K562 (cell line): ENCODE data around the gene ZNF521. TPM values are rescaled to one million over a fixed set of nuclear protein-coding genes. Genes with fewer than 3 reads are reported as not detected.

Source experiments
- ATAC-seq: fragments of 200-7000 bp; cut with Tn5 transposase; 3 replicates; pipeline ENCODE4 v1.9.1; 2020; ENCODE audit warnings: moderate library complexity
- BruUV-seq: library from RNA; stranded (reverse); fragments of 400-500 nt; replicated peaks from 2 replicates; lab custom pipeline; 2021; lab: Mats Ljungman, UMichigan
- CTCF ChIA-PET: fragments of 300-600 bp; formaldehyde crosslinking; extraction: SDS; loops from one replicate; lab custom pipeline; 2021; ENCODE audit warnings: low intra/inter-chr PET ratio; lab: Yijun Ruan, JAX
- POLR2A ChIA-PET: fragments of 300-600, 350-650 bp; sonication (Branson Sonifier 250); formaldehyde crosslinking; extraction: SDS; loops from one replicate; lab custom pipeline; 2021; ENCODE audit warnings: antibody characterized with exemption, inconsistent platforms; lab: Yijun Ruan, JAX
- DNase-seq, 4 experiments: peaks; one replicate each; pipeline versions ENCODE4 v3.0.0 to v3.0.0-alpha.2; 2011 to 2018; ENCODE audit warnings: low spot score in 3 of 4, mixed read lengths in 3 of 4; ENCODE audit errors: extremely low read depth in 1 of 4
- FAIRE-seq: peaks from 2 replicates; lab custom pipeline; 2011; peaks lifted over from hg19 to GRCh38; lab: Jason Lieb, UNC
- H2AFZ ChIP-seq: 2 replicates; pipeline ENCODE4 v1.6.0; 2011; ENCODE audit warnings: low read depth, low read length, control low read depth, inconsistent platforms
- H3K27ac ChIP-seq: fragments of 200-600 bp; 3 replicates; pipeline ENCODE4 v1.8.0; 2011; ENCODE audit warnings: low read depth, mild to moderate bottlenecking, control low read depth, inconsistent platforms, low read length, moderate library complexity, mixed read lengths; ENCODE audit errors: extremely low read depth
- H3K27me3 ChIP-seq, 2 experiments: fragments of 300-600 bp in 1 of 2; 2 replicates in 1 of 2; 3 replicates in 1 of 2; pipeline versions ENCODE4 v1.6.0 to v1.8.0; 2011; ENCODE audit warnings: inconsistent platforms in 2 of 2, low read length in 2 of 2, mild to moderate bottlenecking in 1 of 2, mixed read lengths in 1 of 2, moderate library complexity in 1 of 2; ENCODE audit not compliant: control insufficient read depth in 2 of 2, insufficient read depth in 2 of 2
- H3K36me3 ChIP-seq: fragments of 300-600 bp; 3 replicates; pipeline ENCODE4 v1.8.0; 2011; ENCODE audit warnings: mild to moderate bottlenecking, low read length, inconsistent platforms; ENCODE audit not compliant: control insufficient read depth, insufficient read depth
- H3K4me1 ChIP-seq, 2 experiments: fragments of 200-600 bp in 1 of 2; replicated peaks in 1 of 2; 2 replicates in 1 of 2; 3 replicates in 1 of 2; pipeline versions ENCODE4 v1.5.1 to v1.8.0; 2011; ENCODE audit warnings: inconsistent platforms in 2 of 2, low read length in 2 of 2, mild to moderate bottlenecking in 1 of 2, mixed read lengths in 1 of 2, moderate library complexity in 1 of 2; ENCODE audit not compliant: control insufficient read depth in 2 of 2, insufficient read depth in 2 of 2
- H3K4me2 ChIP-seq: 2 replicates; pipeline ENCODE4 v1.6.1; 2011; ENCODE audit warnings: low read length, control low read depth, inconsistent platforms, mixed read lengths; ENCODE audit not compliant: insufficient read depth
- H3K4me3 ChIP-seq: fragments of 200-600 bp; sonication (generic), shearing (Covaris generic); 2 replicates; pipeline ENCODE4 v1.5.1; 2016; ENCODE audit warnings: control low read depth, inconsistent platforms
- H3K79me2 ChIP-seq: fragments of 200-600 bp; 3 replicates; pipeline ENCODE4 v1.8.0; 2011; ENCODE audit warnings: low read length, inconsistent platforms; ENCODE audit not compliant: control insufficient read depth, insufficient read depth
- H3K9ac ChIP-seq, 2 experiments: 2 replicates each; pipeline versions ENCODE4 v1.6.0 to v1.6.1; 2011; ENCODE audit warnings: low read depth in 2 of 2, low read length in 2 of 2, control low read depth in 1 of 2, inconsistent platforms in 1 of 2, mild to moderate bottlenecking in 1 of 2, mixed read lengths in 1 of 2; ENCODE audit not compliant: insufficient read depth in 1 of 2
- H3K9me1 ChIP-seq: one replicate; pipeline ENCODE4 v1.6.0; 2011; ENCODE audit warnings: inconsistent platforms, mild to moderate bottlenecking, low read length, moderate library complexity; ENCODE audit not compliant: control insufficient read depth, insufficient read depth
- H3K9me3 ChIP-seq: replicated peaks from 2 replicates; pipeline ENCODE4 v1.5.1; 2011; ENCODE audit warnings: low read depth, low read length, inconsistent platforms; ENCODE audit not compliant: control insufficient read depth, insufficient read depth
- H4K20me1 ChIP-seq: replicated peaks from 2 replicates; pipeline ENCODE4 v1.6.1; 2011; ENCODE audit warnings: low read length, inconsistent platforms, mixed read lengths; ENCODE audit not compliant: control insufficient read depth, insufficient read depth
- CEBPG ChIP-seq, 3 experiments: fragments of 200-800 bp in 1 of 3; sonication (Bioruptor generic) in 1 of 3; sonication (generic) in 1 of 3; formaldehyde crosslinking in 1 of 3; IDR thresholded peaks in 2 of 3; conservative IDR thresholded peaks in 1 of 3; 2 replicates each; pipeline versions ENCODE4 v1.6.1 to v1.8.0; 2016 to 2022; ENCODE audit warnings: missing compliant biosample characterization in 2 of 3, missing genetic modification characterization in 2 of 3, mild to moderate bottlenecking in 1 of 3, missing genetic modification reagents in 1 of 3
- CHD1 ChIP-seq: fragments of 200-600 bp; sonication (generic); IDR thresholded peaks from one replicate; pipeline ENCODE4 v1.6.1; 2012; ENCODE audit warnings: mild to moderate bottlenecking, moderate library complexity, low read length, inconsistent platforms
- DMBX1 ChIP-seq: fragments of 250-450 bp; sonication (Bioruptor Pico); IDR thresholded peaks from 2 replicates; pipeline ENCODE4 v1.8.0; 2022; ENCODE audit warnings: inconsistent platforms, mild to moderate bottlenecking, moderate library complexity, borderline replicate concordance
- ELF2 ChIP-seq: fragments of 250-450 bp; sonication (Bioruptor Pico); IDR thresholded peaks from 2 replicates; pipeline ENCODE4 v1.5.0; 2021; ENCODE audit warnings: mild to moderate bottlenecking
- FUS ChIP-seq: fragments of 200-400 bp; formaldehyde crosslinking; optimal IDR thresholded peaks from 2 replicates; pipeline ENCODE3; 2017; ENCODE audit warnings: low read depth, low read length
- SMARCE1 ChIP-seq: fragments of 450-650 bp; IDR thresholded peaks from 2 replicates; pipeline ENCODE4 v1.7.1; 2016; ENCODE audit warnings: mild to moderate bottlenecking
- ZNF41 ChIP-seq: fragments of 250-450 bp; sonication (Bioruptor Pico); conservative IDR thresholded peaks from 2 replicates; pipeline ENCODE4 v1.4.0; 2020; ENCODE audit warnings: mild to moderate bottlenecking
- WGBS: fragments of 100-300 bp; shearing (Covaris generic); methylation state at CpG from one replicate; pipeline ENCODE4 v1.1.6; 2016; ENCODE audit warnings: low coverage, mixed read lengths; ENCODE audit not compliant: insufficient coverage; ENCODE audit errors: missing lambda C conversion rate; 5-methylcytosine and 5-hydroxymethylcytosine counted together
- in situ Hi-C: fragments of 300-500 bp; cut with MboI; formaldehyde crosslinking; loops from 4 replicates; pipeline ENCODE4 v1.15.0; 2018; ENCODE audit warnings: inconsistent platforms, mixed read lengths
- intact Hi-C: fragments of 100-400 bp; cut with micrococcal nuclease; formaldehyde crosslinking; loops from 2 replicates; pipeline ENCODE4 v1.14.2; 2022
- polyA plus RNA-seq, 8 experiments: library from polyadenylated mRNA; depleted of rRNA in 4 of 8; stranded (reverse) in 5 of 8; unstranded in 3 of 8; fragments of >200 nt; fragmentation: Nextera tagmentation in 2 of 8; fragmentation: Illumina TruSeq in 1 of 8; extraction: Ambion mirVana in 2 of 8; extraction: Trizol in 1 of 8; gene quantifications; 2 replicates each; pipeline versions ENCODE4 v1.2.1 to v1.2.3, GENCODE V29; 2011 to 2014; ENCODE audit warnings: inconsistent platforms in 1 of 8, missing spikeins in 1 of 8
- total RNA-seq, 7 experiments: library from RNA; depleted of rRNA in 6 of 7; stranded (reverse); fragments of >200 nt in 6 of 7; fragmentation: Illumina TruSeq in 2 of 7; extraction: Trizol in 2 of 7; gene quantifications; 2 replicates each; pipeline versions ENCODE4 v1.2.1 to v1.2.3, GENCODE V29; 2011 to 2021; ENCODE audit warnings: low replicate concordance in 1 of 7
- TF ChIP-seq, protein P1 (sequence below): fragments of 450-650 bp; formaldehyde crosslinking; IDR thresholded peaks from 2 replicates; pipeline ENCODE4 v1.4.0; 2020; ENCODE audit warnings: mild to moderate bottlenecking, moderate library complexity
- TF ChIP-seq, protein P2 (sequence below), 2 experiments: fragments of 450-650 bp in 1 of 2; sonication (generic) in 1 of 2; formaldehyde crosslinking in 1 of 2; IDR thresholded peaks in 1 of 2; conservative IDR thresholded peaks in 1 of 2; 2 replicates each; pipeline versions ENCODE4 v1.6.1 to v1.8.1; 2016 to 2023; ENCODE audit warnings: mild to moderate bottlenecking in 2 of 2, moderate library complexity in 2 of 2, inconsistent platforms in 1 of 2, missing genetic modification reagents in 1 of 2
- TF ChIP-seq, protein P3 (sequence below), 2 experiments: fragments of 450-650 bp; IDR thresholded peaks; 2 replicates each; pipeline ENCODE4 v1.6.1; 2016
- TF ChIP-seq, protein P4 (sequence below): fragments of 450-650 bp; formaldehyde crosslinking; IDR thresholded peaks from 2 replicates; pipeline ENCODE4 v1.4.0; 2022; ENCODE audit warnings: mild to moderate bottlenecking, moderate library complexity

The ZNF521 gene
- total and polyA plus RNA-seq, 9 of the 15 experiments (the other 6 are each of a cell fraction or from before 2014, with no cell fraction given) = 1.2 to 5.8 (median 1.6) TPM

DNA sequence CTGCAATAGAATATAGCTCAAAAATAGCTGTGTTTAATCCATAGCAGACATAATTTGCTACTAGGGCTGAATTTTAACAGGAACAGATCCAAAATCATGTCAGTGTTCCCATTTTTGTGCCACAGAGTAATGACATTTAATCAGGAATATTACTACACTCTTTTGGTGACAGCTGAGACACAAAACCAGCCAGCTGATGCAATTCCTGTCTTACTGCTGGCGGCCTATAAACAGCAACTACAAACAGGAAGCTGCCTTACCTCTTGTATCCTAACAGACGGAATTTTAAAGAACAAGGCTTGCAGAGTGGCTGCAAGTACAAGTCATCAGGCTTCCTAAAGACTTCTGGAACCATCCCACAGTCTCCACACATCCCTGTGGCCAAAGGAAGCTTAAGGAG, 218.1 kb downstream of the ZNF521 start:
- Histone ChIP-seq H3K79me2 (no peaks in the 10 kb centered on the region), H3K4me1 (no peaks in the 10 kb centered on the region), H3K4me2 (no peak overlapping the region), H3K4me3 (no peak overlapping the region), H2AFZ (no peak overlapping the region), H3K9me1 (no peaks in the 10 kb centered on the region), H4K20me1 (no peaks in the 10 kb centered on the region), H3K36me3 (no peaks in the 10 kb centered on the region), H3K9ac (no peak overlapping the region), H3K27ac (no peak overlapping the region), H3K27me3 (no peaks in the 10 kb centered on the region), H3K9me3 (no peaks in the 10 kb centered on the region)
- BruUV-seq = no TSS peak
- FAIRE-seq (no peak), DNase-seq (no peak), ATAC-seq (no peak)
- in situ Hi-C loops (no loop called here), intact Hi-C loops (no loop called here)
- TF ChIP-seq SMARCE1 (no peak), DMBX1 (no peak), CEBPG (CRISPR knock-in tag; IDR thresholded peaks at IDR 0.05) (peak; percentile 36; the same call in 1 of the 2 replicates), CEBPG (tag; conservative IDR thresholded peaks at IDR 0.05 in 1 of 2, IDR thresholded peaks at IDR 0.05 in 1 of 2) (peak; percentile 29 to 70; a peak in 3 of 4 replicates), ZNF41 (no peak), CHD1 (no peak), ELF2 (CRISPR knock-in tag) (no peak), FUS (no peak)
- TF ChIP-seq, protein P1, sequence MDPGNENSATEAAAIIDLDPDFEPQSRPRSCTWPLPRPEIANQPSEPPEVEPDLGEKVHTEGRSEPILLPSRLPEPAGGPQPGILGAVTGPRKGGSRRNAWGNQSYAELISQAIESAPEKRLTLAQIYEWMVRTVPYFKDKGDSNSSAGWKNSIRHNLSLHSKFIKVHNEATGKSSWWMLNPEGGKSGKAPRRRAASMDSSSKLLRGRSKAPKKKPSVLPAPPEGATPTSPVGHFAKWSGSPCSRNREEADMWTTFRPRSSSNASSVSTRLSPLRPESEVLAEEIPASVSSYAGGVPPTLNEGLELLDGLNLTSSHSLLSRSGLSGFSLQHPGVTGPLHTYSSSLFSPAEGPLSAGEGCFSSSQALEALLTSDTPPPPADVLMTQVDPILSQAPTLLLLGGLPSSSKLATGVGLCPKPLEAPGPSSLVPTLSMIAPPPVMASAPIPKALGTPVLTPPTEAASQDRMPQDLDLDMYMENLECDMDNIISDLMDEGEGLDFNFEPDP (CRISPR knock-in tag) = no peak
- TF ChIP-seq, protein P2, sequence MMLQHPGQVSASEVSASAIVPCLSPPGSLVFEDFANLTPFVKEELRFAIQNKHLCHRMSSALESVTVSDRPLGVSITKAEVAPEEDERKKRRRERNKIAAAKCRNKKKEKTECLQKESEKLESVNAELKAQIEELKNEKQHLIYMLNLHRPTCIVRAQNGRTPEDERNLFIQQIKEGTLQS (IDR thresholded peaks at IDR 0.05) = peak; percentile 37; the same call in 1 of the 2 replicates
- TF ChIP-seq, protein P2 (CRISPR knock-in tag; conservative IDR thresholded peaks at IDR 0.05) = no peak
- TF ChIP-seq, protein P3, sequence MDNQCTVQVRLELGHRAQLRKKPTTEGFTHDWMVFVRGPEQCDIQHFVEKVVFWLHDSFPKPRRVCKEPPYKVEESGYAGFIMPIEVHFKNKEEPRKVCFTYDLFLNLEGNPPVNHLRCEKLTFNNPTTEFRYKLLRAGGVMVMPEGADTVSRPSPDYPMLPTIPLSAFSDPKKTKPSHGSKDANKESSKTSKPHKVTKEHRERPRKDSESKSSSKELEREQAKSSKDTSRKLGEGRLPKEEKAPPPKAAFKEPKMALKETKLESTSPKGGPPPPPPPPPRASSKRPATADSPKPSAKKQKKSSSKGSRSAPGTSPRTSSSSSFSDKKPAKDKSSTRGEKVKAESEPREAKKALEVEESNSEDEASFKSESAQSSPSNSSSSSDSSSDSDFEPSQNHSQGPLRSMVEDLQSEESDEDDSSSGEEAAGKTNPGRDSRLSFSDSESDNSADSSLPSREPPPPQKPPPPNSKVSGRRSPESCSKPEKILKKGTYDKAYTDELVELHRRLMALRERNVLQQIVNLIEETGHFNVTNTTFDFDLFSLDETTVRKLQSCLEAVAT (IDR thresholded peaks at IDR 0.05) = no peak
- TF ChIP-seq, protein P4, sequence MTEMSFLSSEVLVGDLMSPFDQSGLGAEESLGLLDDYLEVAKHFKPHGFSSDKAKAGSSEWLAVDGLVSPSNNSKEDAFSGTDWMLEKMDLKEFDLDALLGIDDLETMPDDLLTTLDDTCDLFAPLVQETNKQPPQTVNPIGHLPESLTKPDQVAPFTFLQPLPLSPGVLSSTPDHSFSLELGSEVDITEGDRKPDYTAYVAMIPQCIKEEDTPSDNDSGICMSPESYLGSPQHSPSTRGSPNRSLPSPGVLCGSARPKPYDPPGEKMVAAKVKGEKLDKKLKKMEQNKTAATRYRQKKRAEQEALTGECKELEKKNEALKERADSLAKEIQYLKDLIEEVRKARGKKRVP (CRISPR knock-in tag) = peak; percentile 44; the same call in 1 of the 2 replicates
- ChIA-PET POLR2A (no interaction called here), CTCF (no interaction called here)
- 3% methylated on average over 2 of the region's 2 CpGs for WGBS
